ENCODE data around the gene NRXN3. TPM values are rescaled to one million over a fixed set of nuclear protein-coding genes. Genes with fewer than 3 reads are reported as not detected.

NRXN3 gene
- total and polyA plus RNA-seq, 8 donors, result 0.53 to 2.5 (median 1.5) TPM

GRCh38 chr14:79137836-79138235, 967.7 kb downstream of the NRXN3 start:
- DNase-seq (no peak), ATAC-seq (no peak), FAIRE-seq (no peak)
- H3K36me3 ChIP-seq, result no peaks in the 10 kb centered on the region
- H3K9me3 ChIP-seq, result no peaks in the 10 kb centered on the region
- no peak overlapping the region for H3K27ac ChIP-seq
- H3K4me3 ChIP-seq, result no peak overlapping the region
- WGBS, 2 donors, result 77 to 84% methylated on average over 3 of the region's 3 CpGs
- H3K4me1 ChIP-seq, result no peaks in the 10 kb centered on the region
- intact Hi-C loops (cut with DNase I), result no loop called here
- TF ChIP-seq CTCF (IDR thresholded peaks at IDR 0.05), result no peak
- H3K27me3 ChIP-seq, result no peaks in the 10 kb centered on the region

GRCh38 chr14:79144896-79145295, 974.7 kb downstream of the NRXN3 start:
- 72 to 88% methylated on average over 3 of the region's 3 CpGs for WGBS, 2 donors
- no peak for FAIRE-seq
- no peaks in the 10 kb centered on the region for H3K36me3 ChIP-seq
- no peak for ATAC-seq
- H3K9me3 ChIP-seq, result no peaks in the 10 kb centered on the region
- no peak overlapping the region for H3K27ac ChIP-seq
- no peak for TF ChIP-seq CTCF (IDR thresholded peaks at IDR 0.05)
- no peak overlapping the region for H3K4me3 ChIP-seq
- no peaks in the 10 kb centered on the region for H3K27me3 ChIP-seq
- no peaks in the 10 kb centered on the region for H3K4me1 ChIP-seq
- no peak for DNase-seq
- intact Hi-C loops (cut with DNase I), result no loop called here

GRCh38 chr14:79150226-79150625, 980.1 kb downstream of the NRXN3 start:
- WGBS, 2 donors, result 83 to 89% methylated on average over 1 of the region's 1 CpG
- FAIRE-seq, result no peak

GRCh38 chr14:79157369-79157768, 987.2 kb downstream of the NRXN3 start:
- Histone ChIP-seq H3K27ac (no peak overlapping the region), H3K4me3 (no peak overlapping the region), H3K36me3 (no peaks in the 10 kb centered on the region), H3K27me3 (no peaks in the 10 kb centered on the region), H3K4me1 (no peaks in the 10 kb centered on the region), H3K9me3 (no peaks in the 10 kb centered on the region)
- DNase-seq, result no peak
- no peak for FAIRE-seq
- TF ChIP-seq CTCF (IDR thresholded peaks at IDR 0.05), result no peak
- intact Hi-C loops (cut with DNase I), result no loop called here
- ATAC-seq, result no peak

More at GRCh38 chr14:79150226-79150625, 980.1 kb downstream of the NRXN3 start:
- no peak overlapping the region for H3K4me3 ChIP-seq
- no peaks in the 10 kb centered on the region for H3K9me3 ChIP-seq
- H3K27ac ChIP-seq, result no peak overlapping the region
- ATAC-seq, result no peak
- no peaks in the 10 kb centered on the region for H3K36me3 ChIP-seq
- H3K4me1 ChIP-seq, result no peaks in the 10 kb centered on the region
- intact Hi-C loops (cut with DNase I), result no loop called here
- H3K27me3 ChIP-seq, result no peaks in the 10 kb centered on the region
- no peak for TF ChIP-seq CTCF (IDR thresholded peaks at IDR 0.05)
- DNase-seq, result no peak

- Histone ChIP-seq H3K27ac (no peak overlapping the region), H3K4me1 (no peaks in the 10 kb centered on the region), H3K9me3 (no peaks in the 10 kb centered on the region), H3K27me3 (no peaks in the 10 kb centered on the region), H3K4me3 (no peak overlapping the region), H3K36me3 (no peaks in the 10 kb centered on the region)
- DNase-seq, result peak in 1 of 6 donors; percentile 14
- intact Hi-C loops (cut with DNase I), result no loop called here
- peak in 1 of 4 donors; percentile 47 for ATAC-seq
- TF ChIP-seq CTCF (IDR thresholded peaks at IDR 0.05), result no peak
- no peak for FAIRE-seq
- 23 to 33% methylated on average over 7 of the region's 7 CpGs for WGBS, 2 donors
Observed at GRCh38 chr14:79161571-79161970, 991.4 kb downstream of the NRXN3 start.

Measured in pancreas (tissue), 10 donors.